GM18507 (cell line): ENCODE results near the gene LBX1.

Source experiments
- DNase-seq: peaks from one replicate; pipeline ENCODE4 v3.0.0; 2011; ENCODE audit warnings: low read depth; ENCODE audit not compliant: insufficient read length; ENCODE audit errors: extremely low spot score
- FAIRE-seq: peaks from 2 replicates; lab custom pipeline; 2011; peaks lifted over from hg19 to GRCh38; lab: Jason Lieb, UNC

Gene LBX1

DNA sequence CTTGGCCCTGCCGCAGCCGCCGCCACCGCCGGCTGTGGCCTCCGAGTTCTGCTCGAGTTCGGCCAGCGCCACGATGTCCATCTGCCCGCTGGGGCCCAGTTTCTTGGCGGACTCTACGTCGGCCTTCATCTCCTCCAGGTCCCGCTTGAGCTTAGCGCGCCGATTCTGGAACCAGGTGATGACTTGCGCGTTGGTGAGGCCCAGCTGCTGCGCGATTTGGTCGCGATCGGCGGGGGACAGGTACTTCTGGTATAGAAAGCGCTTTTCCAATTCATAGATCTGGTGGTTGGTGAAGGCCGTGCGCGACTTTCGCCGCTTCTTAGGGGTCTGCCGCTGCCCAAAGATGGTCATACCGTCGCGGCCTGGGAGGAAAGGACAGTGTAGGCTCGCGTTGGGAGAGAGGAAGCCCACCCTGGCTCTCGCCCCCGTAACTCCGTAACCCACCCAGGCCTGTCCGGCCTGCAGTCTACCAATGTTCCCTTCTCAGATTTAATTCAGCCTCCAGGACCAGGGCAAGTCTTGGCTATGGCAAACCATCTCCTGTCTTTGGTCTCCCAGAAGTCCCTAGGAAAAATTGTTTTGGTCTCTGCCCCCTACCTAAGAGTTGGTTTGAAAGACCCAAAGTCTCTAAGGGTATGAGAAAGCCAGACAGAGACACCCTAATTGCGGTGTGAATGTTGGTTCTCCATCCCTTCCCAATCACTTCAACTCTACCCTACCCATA, 1.7 kb downstream of the LBX1 start:
- FAIRE-seq (no peak), DNase-seq (no peak)

DNA sequence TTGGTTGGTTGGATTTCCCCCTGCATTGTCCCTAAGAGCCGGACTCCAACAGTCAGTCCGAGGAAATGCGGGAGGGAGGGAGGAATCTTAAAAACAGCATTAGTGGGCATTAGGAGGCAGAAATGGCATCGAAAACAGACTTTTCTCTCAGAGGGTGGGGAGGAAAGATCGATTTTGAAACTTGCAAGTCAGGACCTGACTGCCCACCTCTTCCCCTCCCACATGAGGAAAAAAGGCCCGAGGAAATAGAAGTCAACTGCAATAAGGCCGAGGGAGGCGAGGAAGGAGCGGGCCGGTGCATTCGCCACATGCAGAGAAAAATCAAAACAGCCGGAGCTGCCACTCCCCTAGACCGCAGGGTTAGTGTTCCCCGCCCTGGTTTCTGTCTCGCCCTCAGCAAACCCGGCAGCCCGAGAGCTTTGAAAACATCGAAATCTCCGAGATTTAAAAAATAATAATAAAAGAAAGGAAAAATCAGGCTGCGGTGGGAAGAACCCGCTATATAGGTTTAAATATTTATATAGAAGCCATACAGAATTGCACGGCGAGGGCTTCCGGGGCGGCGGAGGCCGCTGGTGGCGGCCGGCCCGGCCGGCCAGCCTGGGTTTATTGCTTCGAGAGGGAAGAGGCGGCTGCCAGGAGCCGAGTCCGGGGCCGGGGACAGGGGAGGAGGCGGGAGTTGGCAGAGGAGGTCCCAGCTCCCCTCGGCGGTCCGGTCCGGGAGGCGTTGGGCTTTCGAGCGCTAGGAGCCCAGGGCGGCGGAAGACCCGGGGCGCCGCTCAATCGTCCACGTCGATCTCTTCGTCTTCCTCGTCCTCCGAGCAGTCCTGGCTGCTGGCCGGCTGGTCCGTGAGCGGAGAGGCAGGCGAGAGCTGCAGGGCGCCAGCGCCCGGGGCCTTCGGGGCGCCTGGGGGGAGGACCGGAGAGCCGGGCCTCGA, 2.5 kb downstream of the LBX1 start:
- FAIRE-seq (no peak), DNase-seq (no peak)

DNA sequence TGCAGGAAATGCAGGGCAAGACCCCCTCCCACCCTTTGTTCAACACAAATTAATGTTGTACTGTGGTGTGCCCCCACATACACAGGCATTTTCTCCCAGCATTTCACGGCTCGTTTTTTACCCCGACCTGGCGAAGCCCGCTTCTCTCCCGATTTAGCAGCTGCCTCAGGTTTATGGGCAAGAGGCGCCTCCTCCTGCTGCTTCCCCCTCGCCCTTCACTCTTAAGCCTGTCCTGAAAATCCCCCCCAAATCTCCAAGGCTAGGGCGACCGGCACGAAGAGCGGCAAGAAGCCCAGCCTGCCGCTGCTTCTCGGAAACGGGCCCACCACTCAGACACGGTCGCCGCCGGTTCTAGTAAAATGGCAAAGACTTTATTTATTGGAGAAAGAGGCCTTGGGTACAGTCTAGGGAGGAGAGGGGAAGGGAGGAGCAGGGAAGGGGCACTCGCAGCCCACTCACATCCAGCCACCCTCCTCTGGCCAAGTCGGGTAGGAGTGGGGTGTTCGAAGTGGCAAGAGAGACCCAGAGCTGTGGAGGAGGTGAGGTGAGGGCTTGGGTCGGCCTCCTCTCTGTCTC, 3.3 kb downstream of the LBX1 start:
- DNase-seq (no peak), FAIRE-seq (no peak)

DNA sequence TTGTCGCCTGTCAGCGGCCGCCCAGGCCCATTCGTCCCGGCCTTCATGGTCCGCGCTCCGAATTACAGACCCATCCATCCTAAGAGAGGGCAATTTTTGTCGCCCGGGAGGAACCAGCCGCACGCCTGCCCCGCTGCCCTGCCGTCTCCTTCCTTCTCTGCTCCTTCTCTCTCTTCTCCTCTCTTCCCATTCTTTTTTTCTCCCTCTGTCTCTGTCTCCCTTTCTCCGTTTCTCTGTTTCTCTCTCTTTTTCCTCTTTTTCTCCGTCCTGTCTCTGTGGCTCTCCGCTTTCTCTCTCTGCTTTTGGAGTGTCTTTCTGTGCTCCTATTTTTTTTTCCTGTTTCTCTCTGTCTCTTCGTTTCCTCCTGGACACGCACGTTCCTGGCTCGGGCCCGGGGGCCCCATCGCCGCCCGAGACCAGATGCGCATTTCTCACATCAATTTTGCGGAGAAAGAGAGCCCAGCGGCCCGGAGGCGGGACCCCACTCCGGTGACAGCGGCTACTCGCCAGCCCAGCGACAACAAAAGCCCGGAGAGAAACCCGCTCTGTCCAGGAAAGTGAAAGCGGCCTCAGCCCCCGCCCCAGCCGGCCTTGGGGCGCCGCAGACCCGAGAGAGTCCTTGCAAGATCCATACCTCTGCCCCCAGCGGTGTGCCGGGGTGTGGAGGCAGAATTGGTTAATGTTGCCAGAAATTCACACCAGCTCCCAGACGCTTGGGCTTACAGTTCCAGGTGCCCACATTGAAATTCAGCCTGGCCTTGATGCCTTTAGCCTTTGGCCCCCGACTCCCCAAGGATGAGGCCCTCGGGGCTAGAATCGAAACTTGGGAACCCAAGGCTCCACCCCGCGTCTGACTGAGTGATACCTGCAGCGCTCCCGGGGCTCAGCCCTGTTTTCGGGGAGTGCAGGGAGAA, 4.1 kb downstream of the LBX1 start:
- FAIRE-seq, result no peak
- no peak for DNase-seq

DNA sequence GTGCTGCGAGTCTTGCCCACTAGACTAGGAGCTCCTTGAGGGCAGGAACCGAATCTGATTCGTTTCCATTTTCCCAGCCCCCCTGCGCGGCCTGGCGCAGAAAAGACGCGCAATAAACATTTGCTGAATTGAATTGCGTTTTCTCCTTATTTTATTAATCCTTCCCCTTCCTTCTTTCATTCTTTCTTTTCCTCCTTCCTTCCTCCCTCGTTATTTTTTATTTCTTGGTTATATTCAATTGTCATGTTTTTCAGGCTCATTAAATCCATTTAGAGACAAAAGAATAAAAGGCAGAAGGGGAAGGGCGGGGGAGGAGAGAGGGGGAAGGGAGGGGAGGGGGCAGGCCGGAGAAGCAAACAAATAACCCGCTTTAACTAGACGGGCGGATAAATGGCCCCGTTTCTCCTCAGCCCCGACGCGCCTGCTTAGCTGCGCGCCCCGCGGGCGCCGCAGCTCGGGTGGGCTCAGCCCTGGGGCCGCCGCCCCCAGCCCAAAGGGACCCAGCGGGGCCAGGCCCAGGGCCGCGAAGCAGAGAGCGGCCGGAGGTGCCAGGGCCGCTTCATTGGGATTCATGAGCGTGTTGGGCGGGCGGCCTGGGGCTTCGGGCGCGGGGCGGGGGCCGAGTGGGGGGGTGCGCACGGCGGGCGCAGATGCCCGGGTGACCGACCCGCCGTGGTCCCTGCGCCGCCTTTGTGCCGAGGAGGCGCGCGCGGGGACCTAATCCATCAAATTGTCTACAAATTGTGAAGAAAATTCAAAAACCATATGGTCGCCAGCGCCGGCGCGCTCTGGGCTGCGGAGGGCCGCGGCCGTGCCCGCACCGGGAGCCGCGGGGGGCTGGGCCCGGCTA, 5.0 kb downstream of the LBX1 start:
- DNase-seq, result no peak
- FAIRE-seq, result no peak

DNA sequence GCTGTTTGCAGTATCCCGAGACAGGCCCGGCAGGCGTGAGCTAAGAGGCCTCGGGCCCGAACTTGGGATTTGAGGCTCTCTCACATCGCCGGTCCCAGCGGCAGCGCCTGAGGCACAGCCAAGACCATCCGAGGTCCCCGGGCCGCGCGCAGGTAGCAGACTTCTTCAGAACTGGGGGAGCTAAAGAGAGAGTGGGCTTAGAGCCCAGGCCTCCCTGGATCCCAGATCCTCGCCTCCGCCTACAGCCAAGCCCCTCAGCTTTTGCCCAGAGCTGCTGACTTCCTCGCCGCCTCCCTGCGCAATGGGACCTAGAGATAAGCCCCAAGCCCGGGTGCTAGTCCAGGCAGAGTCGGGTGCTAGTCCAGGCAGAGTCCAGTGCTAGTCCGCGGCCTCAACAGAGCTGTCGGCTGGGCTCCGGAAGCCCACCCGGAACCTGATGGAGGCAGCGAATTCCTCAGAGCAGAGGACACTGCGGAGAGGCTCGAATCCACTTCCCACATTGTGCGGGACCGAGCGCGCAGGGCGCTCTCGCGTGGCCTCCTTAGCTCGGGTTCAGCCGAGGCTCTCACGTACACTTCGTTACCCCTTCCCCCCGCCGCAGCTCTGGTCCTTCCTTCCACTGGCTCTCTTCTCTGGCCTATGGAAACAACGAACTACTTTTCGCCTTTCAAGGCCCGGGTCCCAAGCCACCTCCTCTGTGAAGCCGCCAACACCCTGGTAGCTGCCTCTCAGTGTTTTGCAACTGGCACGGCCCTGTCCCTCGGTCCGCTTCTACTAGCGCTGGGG, 5.8 kb downstream of the LBX1 start:
- no peak for FAIRE-seq
- no peak for DNase-seq

DNA sequence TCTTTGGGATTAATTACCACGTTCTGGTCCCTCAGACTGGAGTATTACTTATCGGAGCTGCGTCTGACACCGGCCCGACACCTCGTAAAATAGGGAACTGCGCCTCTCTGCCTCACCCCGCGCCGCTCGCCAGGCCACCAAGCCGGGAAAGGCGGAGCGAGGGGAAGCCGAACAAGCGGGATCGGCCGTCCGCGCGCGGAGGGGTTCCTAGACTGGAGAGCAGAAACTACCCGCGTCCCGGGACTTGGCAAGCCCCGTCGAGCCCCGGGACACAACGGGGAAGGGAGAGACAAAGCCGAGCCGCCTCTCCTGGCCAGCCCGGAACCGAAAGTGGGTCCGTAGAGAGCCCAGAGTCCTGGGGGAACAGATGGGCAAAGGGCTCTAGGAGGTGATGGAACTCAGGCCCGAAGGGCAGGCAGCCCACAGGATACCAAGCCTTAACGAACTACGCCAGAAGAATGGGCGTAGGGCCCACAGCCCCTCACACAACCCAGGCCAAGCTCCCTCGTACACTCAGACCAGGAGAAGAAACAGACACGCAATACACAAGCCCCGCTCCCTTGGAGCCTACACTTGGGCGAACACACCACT, 6.5 kb downstream of the LBX1 start:
- no peak for DNase-seq
- no peak for FAIRE-seq

DNA sequence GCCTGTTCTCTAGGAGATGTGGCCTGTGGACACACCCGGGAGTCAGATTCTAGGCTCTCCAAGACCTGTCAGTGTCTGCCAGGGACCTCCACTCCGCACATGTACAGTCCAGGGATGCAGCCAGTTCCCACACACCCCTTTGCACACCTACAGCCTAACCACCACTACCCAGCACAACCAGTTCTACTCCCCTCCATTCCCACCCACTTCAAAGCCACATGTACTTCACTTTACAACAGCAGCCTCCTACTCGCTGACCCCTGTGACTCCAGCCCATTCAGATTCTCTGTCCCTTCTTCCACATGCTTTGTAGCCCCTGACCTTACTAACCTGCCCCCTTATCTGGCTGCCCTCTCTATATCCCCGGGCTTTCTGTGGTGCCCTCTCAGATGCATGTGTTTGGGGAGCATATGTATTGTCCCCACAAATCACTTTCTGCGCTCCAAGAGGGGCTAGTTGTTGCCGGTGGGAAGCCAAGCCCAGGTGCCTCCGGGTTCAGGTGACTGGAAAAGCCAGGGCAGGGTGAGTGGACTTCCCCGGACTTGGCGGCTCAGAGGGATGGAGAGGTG, 7.2 kb downstream of the LBX1 start:
- DNase-seq (no peak), FAIRE-seq (no peak)

DNA sequence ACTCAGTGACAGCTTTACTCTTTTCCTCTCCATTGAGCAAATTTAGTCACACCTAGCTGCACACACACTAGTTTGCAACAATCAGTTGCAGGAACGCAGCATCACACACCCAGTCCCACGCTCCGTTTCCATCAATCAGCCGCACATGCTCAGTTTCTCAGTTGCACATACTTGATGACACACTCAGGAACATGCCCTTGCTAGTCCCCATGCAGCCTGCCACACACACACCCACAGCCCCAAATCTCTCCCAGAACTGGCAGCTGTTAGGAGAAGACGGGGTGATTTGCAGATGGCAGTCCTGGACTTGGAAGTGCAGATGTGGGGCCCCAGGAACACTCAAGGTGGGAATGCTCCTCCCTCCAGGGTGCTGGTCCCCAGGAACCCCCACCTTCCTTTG, 7.7 kb downstream of the LBX1 start:
- no peak for FAIRE-seq
- no peak for DNase-seq

DNA sequence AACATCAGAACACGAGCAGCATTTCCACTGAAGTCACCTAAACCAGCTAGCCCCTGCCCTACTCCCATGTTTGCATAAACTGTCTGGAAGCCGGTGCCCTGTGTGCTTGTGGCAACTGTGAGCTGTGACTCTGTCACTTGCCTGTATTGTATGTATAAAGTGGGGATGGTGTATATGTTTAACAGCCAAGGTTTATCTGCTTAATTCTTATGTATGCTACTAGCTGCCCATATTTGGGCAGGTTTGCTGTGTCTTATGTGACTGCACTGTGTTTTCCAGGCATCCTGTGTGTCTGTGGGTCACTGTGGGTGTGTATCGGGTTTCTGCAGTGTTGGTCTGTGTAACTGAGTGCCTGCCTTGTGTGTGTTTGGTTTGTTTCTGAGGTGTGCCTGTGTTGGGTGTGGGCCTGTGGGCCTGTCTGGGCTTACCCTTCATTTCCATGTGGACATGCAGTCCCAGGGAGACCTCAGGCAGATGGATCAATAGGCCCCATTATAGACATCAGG, 9.3 kb downstream of the LBX1 start:
- FAIRE-seq, result no peak
- no peak for DNase-seq

DNA sequence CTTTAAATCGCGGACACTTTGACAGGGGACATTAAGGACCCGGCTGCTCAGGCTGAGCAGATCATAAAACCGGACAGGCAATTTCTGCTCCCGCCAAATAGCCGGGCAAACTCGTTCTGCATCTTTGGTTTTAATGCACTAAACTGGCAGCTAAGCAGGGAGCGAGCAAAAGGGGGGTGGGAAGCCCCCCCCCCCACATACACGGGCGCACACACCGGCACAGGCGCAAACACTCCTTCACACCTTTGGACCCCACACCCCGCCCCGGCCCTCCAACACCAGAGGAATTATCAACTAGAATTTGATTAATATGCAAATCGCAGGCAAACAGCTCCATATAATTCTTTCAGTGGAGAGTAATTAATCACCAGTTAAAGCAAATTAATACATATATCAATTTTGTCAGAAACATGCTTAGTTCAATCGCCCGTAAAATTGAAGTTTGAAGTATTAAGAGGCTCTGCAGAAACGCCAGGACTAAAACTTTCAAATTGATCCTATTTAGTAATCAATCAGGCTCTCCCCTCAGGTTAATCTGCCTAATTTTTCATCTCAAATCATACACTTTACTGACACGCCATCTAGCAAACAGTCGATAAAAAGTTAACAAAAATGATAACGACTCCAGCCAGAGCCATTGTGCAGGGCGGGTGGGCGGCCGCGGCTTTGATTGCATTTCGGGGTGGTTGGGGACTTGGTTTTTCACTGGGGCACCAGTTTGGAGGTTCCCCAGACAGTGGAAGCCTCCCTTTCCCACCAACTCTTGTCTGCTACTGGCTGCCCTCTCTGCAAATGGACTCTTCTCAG, 9.9 kb downstream of the LBX1 start:
- DNase-seq (no peak), FAIRE-seq (no peak)

DNA sequence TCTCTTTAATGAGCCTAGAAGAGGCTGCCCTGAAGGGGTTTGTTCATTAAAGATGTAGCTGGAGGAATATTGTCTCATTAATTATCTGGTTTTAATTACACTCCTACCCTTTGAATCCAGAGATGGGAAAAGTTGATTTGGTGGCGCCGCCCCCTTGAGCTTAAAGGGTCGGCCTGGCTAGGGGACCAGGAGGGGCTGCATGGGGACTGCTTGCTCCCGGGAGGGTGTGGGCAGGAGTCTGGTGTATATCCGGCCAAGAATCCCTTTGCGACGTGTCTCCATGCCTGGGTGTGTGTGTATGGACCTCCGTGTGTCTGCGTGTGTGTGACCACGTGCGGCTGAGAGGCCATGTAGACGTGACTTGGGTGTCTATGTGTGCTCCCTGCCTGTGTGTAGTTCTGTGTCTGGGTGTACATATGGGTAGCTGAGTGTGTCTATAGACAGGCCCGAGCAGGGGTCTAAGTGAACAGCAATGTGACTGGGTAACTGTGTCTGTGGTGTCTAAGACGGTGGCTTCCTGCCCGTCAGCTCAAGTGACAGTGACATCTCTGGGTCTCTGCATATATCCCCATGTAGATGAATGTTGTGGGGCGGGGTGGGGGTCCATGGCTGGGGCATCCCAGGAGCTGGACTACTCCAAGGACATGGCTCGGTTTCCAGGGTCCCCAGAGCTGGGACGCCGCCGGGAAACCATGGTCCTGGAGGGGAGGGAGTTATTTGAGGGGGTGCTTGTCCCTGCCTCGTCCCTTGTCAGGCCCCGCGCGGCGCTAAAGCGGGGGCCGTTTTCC, 10.7 kb downstream of the LBX1 start:
- FAIRE-seq (no peak), DNase-seq (no peak)

DNA sequence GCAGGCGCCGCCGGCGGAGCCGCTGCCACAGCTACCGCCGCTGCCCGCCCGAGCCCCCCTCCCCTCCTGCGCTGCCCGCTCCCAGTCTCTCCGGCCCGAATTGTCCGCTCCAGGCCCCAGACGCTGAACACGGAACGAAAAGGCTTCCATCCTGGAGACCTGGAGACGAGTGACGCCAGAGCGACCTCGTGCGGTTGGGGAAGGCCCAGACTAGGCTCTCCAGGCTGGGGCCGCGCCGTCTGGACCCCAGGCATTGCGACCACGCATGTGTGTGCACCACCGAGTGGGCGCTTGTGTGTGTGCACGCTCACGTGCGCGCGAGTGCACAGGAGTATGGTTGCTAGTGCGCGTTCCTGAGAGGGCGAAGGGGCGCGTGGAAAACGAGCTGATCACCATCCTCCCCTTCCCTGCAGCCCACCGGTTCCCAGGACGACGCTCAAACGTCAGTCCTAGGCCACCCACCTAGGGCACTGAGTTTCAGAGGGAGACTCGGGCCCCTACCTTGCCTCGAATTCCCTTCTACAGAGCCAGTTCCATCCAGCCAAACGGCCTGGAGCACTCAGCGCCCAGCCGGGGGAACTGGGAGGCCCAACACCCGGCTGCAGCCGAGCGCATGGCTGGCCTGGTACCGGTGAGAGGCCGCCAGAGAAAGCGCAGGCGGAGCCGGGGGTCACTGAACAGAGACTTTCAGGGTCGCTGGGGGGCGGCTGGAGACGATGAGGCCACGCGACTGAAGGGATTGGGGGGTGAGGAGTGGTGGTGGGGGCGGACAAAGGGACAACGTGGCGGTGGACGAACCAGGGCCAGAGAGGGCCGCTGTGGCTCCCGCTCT, 11.6 kb downstream of the LBX1 start:
- no peak for DNase-seq
- no peak for FAIRE-seq

DNA sequence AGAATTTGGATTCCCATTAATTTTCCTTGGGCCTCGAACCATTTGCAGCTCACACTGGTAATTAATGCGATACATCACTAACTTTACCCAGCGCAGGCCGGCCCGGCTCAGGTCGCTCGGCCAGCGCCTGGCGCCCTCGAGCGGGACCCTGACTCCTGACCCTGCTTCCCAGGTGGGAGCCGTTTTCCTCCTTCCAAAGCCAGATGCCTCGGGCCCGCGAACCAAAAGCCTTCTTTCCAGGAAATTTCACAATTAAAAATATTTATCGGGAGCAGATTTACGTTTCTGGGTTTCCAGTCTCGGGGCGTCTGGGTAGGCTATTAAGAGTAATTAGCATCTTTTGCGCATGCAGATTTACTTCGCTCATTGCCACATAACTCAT, 12.2 kb downstream of the LBX1 start:
- no peak for DNase-seq
- FAIRE-seq, result no peak
